Ishikawa (cell line): Measurements from ENCODE around the gene CACNA1E.

ENCODE experiments used
- CEBPB ChIP-seq: IDR thresholded peaks from 2 replicates; pipeline ENCODE4 v1.6.1; 2012
- CREB1 ChIP-seq: IDR thresholded peaks from 2 replicates; pipeline ENCODE4 v1.6.1; 2012; ENCODE audit warnings: low read depth
- EGR1 ChIP-seq: IDR thresholded peaks from 2 replicates; pipeline ENCODE4 v1.6.1; 2012
- EP300 ChIP-seq: IDR thresholded peaks from 2 replicates; pipeline ENCODE4 v1.6.1; 2012; ENCODE audit warnings: borderline replicate concordance
- FOXM1 ChIP-seq: IDR thresholded peaks from 2 replicates; pipeline ENCODE4 v1.6.1; 2012; ENCODE audit warnings: low read depth, borderline replicate concordance
- NFIC ChIP-seq: IDR thresholded peaks from 2 replicates; pipeline ENCODE4 v1.6.1; 2012
- RAD21 ChIP-seq: IDR thresholded peaks from 2 replicates; pipeline ENCODE4 v1.6.1; 2012; ENCODE audit warnings: low read depth
- TAF1 ChIP-seq: IDR thresholded peaks from 2 replicates; pipeline ENCODE4 v1.6.1; 2012; ENCODE audit warnings: low read depth, mild to moderate bottlenecking
- TCF12 ChIP-seq: IDR thresholded peaks from 2 replicates; pipeline ENCODE4 v1.6.1; 2012; ENCODE audit warnings: low read depth
- TEAD4 ChIP-seq: IDR thresholded peaks from 2 replicates; pipeline ENCODE4 v1.6.1; 2012
- YY1 ChIP-seq: IDR thresholded peaks from 2 replicates; pipeline ENCODE4 v1.6.1; 2012; ENCODE audit warnings: low read depth
- ZBTB7A ChIP-seq: IDR thresholded peaks from 2 replicates; pipeline ENCODE4 v1.6.1; 2012; ENCODE audit warnings: low read depth
- TF ChIP-seq, protein P1 (sequence below): IDR thresholded peaks from 2 replicates; pipeline ENCODE4 v1.6.1; 2012
- TF ChIP-seq, protein P2 (sequence below): IDR thresholded peaks from 2 replicates; pipeline ENCODE4 v1.6.1; 2012; ENCODE audit warnings: low read depth, mild to moderate bottlenecking
- TF ChIP-seq, protein P3 (sequence below): IDR thresholded peaks from 2 replicates; pipeline ENCODE4 v1.6.1; 2012

The CACNA1E gene

DNA sequence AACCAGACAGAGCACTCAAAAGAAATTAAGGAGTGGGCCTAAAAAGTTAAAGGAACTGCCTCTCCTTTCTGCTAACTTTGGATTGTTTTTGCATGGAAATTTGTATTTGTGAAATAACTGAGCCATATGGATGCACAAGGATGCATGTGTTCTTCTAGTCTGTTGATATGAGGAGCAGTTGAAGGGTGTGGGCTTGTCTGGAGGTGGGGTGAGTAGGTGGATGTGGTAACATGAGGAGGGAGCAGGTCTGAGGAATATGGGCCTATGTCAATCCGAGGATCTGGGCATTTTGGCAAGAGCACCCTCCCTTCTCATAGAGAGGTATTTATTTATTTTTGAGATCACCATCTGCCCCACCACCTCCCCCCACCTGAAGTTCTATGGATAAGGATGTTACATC, 13.4 kb downstream of the CACNA1E start:
- TF ChIP-seq CREB1, result no peak
- no peak for TF ChIP-seq EGR1
- no peak for TF ChIP-seq TEAD4
- no peak for TF ChIP-seq ZBTB7A
- no peak for TF ChIP-seq CEBPB
- TF ChIP-seq EP300, result no peak
- TF ChIP-seq, protein P1, sequence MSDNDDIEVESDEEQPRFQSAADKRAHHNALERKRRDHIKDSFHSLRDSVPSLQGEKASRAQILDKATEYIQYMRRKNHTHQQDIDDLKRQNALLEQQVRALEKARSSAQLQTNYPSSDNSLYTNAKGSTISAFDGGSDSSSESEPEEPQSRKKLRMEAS, result no peak
- no peak for TF ChIP-seq YY1
- no peak for TF ChIP-seq RAD21
- no peak for TF ChIP-seq NFIC
- TF ChIP-seq, protein P2, sequence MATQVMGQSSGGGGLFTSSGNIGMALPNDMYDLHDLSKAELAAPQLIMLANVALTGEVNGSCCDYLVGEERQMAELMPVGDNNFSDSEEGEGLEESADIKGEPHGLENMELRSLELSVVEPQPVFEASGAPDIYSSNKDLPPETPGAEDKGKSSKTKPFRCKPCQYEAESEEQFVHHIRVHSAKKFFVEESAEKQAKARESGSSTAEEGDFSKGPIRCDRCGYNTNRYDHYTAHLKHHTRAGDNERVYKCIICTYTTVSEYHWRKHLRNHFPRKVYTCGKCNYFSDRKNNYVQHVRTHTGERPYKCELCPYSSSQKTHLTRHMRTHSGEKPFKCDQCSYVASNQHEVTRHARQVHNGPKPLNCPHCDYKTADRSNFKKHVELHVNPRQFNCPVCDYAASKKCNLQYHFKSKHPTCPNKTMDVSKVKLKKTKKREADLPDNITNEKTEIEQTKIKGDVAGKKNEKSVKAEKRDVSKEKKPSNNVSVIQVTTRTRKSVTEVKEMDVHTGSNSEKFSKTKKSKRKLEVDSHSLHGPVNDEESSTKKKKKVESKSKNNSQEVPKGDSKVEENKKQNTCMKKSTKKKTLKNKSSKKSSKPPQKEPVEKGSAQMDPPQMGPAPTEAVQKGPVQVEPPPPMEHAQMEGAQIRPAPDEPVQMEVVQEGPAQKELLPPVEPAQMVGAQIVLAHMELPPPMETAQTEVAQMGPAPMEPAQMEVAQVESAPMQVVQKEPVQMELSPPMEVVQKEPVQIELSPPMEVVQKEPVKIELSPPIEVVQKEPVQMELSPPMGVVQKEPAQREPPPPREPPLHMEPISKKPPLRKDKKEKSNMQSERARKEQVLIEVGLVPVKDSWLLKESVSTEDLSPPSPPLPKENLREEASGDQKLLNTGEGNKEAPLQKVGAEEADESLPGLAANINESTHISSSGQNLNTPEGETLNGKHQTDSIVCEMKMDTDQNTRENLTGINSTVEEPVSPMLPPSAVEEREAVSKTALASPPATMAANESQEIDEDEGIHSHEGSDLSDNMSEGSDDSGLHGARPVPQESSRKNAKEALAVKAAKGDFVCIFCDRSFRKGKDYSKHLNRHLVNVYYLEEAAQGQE, result no peak

DNA sequence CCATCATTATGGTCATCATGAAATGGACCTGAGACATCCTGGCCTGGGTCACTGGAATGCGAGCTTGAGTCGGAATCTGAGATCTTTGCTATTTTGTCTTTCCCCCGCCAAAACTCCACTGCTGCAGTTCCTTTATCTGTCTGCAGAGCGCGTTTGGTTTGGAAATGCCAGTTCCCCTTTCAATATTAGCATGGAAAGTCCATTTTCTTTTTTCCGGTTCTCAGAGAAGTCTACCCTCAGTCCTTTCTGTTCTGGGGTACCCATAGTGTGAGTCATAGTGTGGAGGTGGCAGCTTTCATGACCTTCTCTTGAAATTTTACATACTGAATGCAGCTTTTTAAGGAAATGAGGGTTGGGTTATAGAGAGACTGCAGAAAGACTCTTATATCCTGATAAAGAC, 14.6 kb downstream of the CACNA1E start:
- TF ChIP-seq YY1 (no peak), EGR1 (no peak), RAD21 (no peak), EP300 (no peak), TCF12 (no peak), NFIC (no peak), CREB1 (no peak), TEAD4 (no peak), TAF1 (no peak), ZBTB7A (no peak), CEBPB (no peak), FOXM1 (no peak)
- TF ChIP-seq, protein P3, sequence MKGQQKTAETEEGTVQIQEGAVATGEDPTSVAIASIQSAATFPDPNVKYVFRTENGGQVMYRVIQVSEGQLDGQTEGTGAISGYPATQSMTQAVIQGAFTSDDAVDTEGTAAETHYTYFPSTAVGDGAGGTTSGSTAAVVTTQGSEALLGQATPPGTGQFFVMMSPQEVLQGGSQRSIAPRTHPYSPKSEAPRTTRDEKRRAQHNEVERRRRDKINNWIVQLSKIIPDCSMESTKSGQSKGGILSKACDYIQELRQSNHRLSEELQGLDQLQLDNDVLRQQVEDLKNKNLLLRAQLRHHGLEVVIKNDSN, result no peak
- TF ChIP-seq, protein P1, result no peak
- TF ChIP-seq, protein P2, result no peak

DNA sequence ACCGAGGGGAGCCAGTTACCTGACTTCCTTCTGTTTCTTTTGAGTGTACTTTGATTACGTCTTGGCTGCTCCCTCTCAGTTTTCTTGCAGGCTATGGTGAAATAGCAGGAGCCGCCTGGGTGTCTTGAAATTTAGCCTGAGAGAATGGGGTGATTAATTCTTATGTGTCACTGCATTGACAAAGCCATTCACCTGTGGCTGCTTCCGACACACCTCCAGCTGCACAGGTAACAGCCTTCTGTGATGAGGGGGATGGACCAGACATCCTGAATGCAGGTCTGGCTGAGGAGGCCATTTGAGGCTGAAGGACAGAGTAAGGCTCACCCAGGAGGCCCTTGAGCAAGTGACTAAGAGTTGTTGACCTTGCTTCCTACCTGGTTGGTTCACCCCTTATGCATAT, 16.5 kb downstream of the CACNA1E start:
- TF ChIP-seq CREB1 (no peak), TCF12 (no peak), YY1 (no peak), RAD21 (no peak), TEAD4 (no peak), TAF1 (no peak), ZBTB7A (no peak), EP300 (no peak), NFIC (no peak), EGR1 (no peak), CEBPB (no peak), FOXM1 (no peak)
- TF ChIP-seq, protein P1, result no peak
- TF ChIP-seq, protein P3, result no peak

DNA sequence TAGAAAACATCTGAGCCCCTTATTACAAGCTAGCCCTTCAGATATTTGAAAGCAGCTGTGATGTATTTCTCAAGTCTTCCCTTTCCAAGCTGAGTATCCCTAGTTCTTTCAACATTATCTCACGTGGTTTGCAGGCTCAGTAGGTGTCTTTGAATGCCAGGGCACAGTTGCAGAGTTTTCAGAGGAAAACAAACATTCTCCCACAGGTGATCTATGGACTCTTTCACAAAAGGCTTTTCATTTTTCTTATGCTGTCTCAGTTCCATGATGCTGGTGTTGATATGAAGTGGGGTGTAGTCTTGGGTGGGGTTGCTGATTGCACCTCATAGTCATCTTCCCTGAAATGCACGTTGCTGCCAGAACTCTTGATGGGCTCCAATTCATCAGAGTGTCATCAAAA, 17.3 kb downstream of the CACNA1E start:
- TF ChIP-seq CEBPB (no peak), TAF1 (no peak), ZBTB7A (no peak), RAD21 (no peak), TEAD4 (no peak), EP300 (no peak), FOXM1 (no peak), TCF12 (no peak), YY1 (no peak), EGR1 (no peak), CREB1 (no peak)
- TF ChIP-seq, protein P2, result no peak
- TF ChIP-seq, protein P3, result no peak
